ENCODE data around the gene TSPAN13. TPM values are rescaled to one million over a fixed set of nuclear protein-coding genes. Genes with fewer than 3 reads are reported as not detected.

The TSPAN13 gene
- total and polyA plus RNA-seq, 2 donors (not counting 1 experiment from before 2014, with no cell fraction given), result 2.5 to 2.8 TPM

DNA sequence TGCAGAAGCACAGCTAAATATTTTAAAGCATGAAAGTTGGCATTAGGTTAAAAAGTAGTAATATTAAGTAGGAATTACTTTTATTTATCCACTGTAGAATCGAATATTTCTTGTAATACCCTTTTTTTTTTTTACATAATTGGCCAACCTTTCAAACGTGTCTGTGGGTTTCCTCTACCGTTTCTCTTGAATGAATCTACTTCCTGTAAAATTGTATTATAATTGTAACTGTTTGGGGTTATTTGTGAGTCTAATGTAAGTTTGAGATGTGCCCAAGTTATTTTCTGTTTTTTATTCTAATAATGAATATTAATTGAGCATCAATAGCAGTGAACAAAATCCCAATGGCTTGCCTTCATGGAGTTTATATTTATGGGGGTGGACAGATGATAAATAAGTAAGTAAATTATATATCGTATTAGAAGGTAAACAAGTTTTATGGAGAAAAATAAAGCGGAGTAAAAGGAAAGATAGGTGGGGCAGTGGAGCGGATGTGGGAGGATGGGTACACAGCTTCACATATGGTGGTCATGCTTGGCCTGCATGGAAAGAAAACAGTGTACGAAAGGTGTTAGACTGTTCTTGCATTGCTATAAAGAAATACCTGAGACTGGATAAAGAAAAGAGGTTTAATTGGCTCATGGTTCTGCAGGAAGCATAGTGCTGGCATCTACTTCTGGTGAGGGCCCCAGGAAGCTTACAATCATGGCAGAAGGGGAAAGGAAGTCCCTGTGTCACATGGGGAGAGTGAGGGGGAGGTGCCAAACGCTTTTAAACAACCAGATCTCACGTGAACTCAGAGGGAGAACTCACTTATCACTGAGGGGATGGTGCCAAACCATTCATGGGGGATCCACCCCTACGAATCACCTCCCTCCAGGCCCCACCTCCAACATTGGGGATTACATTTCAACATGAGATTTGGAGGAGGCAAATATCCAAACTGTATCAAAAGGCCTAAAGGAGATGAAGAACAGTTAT is 5.4 kb downstream of the TSPAN13 start:
- no peaks in the 10 kb centered on the region for H3K36me3 ChIP-seq (ENCODE audit: control insufficient read depth, insufficient read depth, low read length)
- H3K4me1 ChIP-seq (ENCODE audit: control insufficient read depth, extremely low read depth, insufficient read depth, low read length), result no peaks in the 10 kb centered on the region
- H2AFZ ChIP-seq (ENCODE audit: low read length), result no peak overlapping the region
- no peak overlapping the region for H3K27ac ChIP-seq (ENCODE audit: insufficient read depth, low read length)
- no peak overlapping the region for H3K9ac ChIP-seq (ENCODE audit: insufficient read depth, low read length)
- H4K20me1 ChIP-seq (ENCODE audit: control insufficient read depth, extremely low read depth, insufficient read depth, low read length), result no peaks in the 10 kb centered on the region
- no peaks in the 10 kb centered on the region for H3K27me3 ChIP-seq (ENCODE audit: control insufficient read depth, insufficient read depth, low read length)
- TF ChIP-seq, protein P1, sequence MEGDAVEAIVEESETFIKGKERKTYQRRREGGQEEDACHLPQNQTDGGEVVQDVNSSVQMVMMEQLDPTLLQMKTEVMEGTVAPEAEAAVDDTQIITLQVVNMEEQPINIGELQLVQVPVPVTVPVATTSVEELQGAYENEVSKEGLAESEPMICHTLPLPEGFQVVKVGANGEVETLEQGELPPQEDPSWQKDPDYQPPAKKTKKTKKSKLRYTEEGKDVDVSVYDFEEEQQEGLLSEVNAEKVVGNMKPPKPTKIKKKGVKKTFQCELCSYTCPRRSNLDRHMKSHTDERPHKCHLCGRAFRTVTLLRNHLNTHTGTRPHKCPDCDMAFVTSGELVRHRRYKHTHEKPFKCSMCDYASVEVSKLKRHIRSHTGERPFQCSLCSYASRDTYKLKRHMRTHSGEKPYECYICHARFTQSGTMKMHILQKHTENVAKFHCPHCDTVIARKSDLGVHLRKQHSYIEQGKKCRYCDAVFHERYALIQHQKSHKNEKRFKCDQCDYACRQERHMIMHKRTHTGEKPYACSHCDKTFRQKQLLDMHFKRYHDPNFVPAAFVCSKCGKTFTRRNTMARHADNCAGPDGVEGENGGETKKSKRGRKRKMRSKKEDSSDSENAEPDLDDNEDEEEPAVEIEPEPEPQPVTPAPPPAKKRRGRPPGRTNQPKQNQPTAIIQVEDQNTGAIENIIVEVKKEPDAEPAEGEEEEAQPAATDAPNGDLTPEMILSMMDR (conservative IDR thresholded peaks at IDR 0.05 in 1 of 2, IDR thresholded peaks at IDR 0.05 in 1 of 2; ENCODE audit: low read depth in 1 of 2, low read length in 2 of 2), result no peak
- no peak for TF ChIP-seq EZH2 (IDR thresholded peaks at IDR 0.05; ENCODE audit: low read length, missing control alignments)
- no peaks in the 10 kb centered on the region for H3K79me2 ChIP-seq (ENCODE audit: control insufficient read depth, insufficient read depth, low read length)
- H3K4me2 ChIP-seq (ENCODE audit: extremely low read depth, insufficient read depth, low read length), result no peak overlapping the region
- H3K9me3 ChIP-seq (ENCODE audit: control insufficient read depth, insufficient read depth, low read depth, low read length), result no peaks in the 10 kb centered on the region
- DNase-seq (ENCODE audit: low read depth in 2 of 2), result no peak
- no peak overlapping the region for H3K4me3 ChIP-seq (replicated peaks in 1 of 4; ENCODE audit: control extremely low read depth in 1 of 4, insufficient read depth in 1 of 4, low read depth in 3 of 4, low read length in 4 of 4)

DNA sequence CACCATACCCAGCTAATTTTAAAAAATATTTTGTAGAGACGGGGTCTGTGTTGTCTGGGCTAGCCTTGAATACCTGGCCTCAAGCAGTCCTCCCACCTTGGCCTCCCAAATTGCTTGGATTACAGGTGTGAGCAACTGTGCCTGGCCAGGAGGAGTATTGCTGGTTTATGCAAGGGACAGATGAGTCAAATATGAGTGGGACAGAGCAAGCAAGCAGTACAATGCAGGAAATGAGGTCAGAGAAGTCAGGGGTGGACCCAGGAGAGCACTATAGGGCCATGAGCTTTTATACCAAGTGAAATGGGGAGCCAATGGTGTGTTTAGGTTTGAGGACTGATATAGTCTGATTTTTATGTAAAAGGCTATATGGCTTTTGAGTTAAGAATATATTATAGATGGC is 6.3 kb downstream of the TSPAN13 start:
- H3K27me3 ChIP-seq (ENCODE audit: control insufficient read depth, insufficient read depth, low read length), result no peaks in the 10 kb centered on the region
- no peak for TF ChIP-seq EZH2 (IDR thresholded peaks at IDR 0.05; ENCODE audit: low read length, missing control alignments)
- TF ChIP-seq, protein P1 (conservative IDR thresholded peaks at IDR 0.05 in 1 of 2, IDR thresholded peaks at IDR 0.05 in 1 of 2; ENCODE audit: low read depth in 1 of 2, low read length in 2 of 2), result no peak
- H2AFZ ChIP-seq (ENCODE audit: low read length), result no peak overlapping the region
- H3K36me3 ChIP-seq (ENCODE audit: control insufficient read depth, insufficient read depth, low read length), result no peaks in the 10 kb centered on the region
- H3K9ac ChIP-seq (ENCODE audit: insufficient read depth, low read length), result no peak overlapping the region
- H3K79me2 ChIP-seq (ENCODE audit: control insufficient read depth, insufficient read depth, low read length), result no peaks in the 10 kb centered on the region
- H3K4me3 ChIP-seq (replicated peaks in 1 of 4; ENCODE audit: control extremely low read depth in 1 of 4, insufficient read depth in 1 of 4, low read depth in 3 of 4, low read length in 4 of 4), result no peak overlapping the region
- no peaks in the 10 kb centered on the region for H3K9me3 ChIP-seq (ENCODE audit: control insufficient read depth, insufficient read depth, low read depth, low read length)
- H3K4me1 ChIP-seq (ENCODE audit: control insufficient read depth, extremely low read depth, insufficient read depth, low read length), result no peaks in the 10 kb centered on the region
- no peak overlapping the region for H3K4me2 ChIP-seq (ENCODE audit: extremely low read depth, insufficient read depth, low read length)
- DNase-seq (ENCODE audit: low read depth in 2 of 2), result no peak
- no peak overlapping the region for H3K27ac ChIP-seq (ENCODE audit: insufficient read depth, low read length)
- no peaks in the 10 kb centered on the region for H4K20me1 ChIP-seq (ENCODE audit: control insufficient read depth, extremely low read depth, insufficient read depth, low read length)

DNA sequence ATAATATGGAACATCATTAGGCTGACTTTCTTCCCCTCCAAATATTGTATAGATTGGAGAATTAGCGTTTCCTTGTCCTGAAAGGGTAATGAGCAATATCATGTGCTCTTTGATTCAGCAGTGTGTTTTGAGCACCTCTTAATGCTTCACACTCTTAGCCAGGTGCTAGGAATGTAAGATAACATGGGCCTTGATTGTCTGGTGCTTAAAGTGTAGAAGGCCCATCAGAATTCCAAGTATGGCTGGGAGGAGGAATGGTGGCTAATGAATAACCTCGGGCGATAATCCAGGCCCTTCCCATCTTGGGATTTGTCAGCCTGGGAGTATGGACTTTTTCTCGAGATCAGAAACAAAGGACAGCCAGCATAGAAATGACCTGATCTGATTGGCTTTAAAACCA is 8.6 kb downstream of the TSPAN13 start:
- Histone ChIP-seq H3K36me3 (ENCODE audit: control insufficient read depth, insufficient read depth, low read length) (no peaks in the 10 kb centered on the region), H4K20me1 (ENCODE audit: control insufficient read depth, extremely low read depth, insufficient read depth, low read length) (no peaks in the 10 kb centered on the region), H3K79me2 (ENCODE audit: control insufficient read depth, insufficient read depth, low read length) (no peaks in the 10 kb centered on the region), H3K27ac (ENCODE audit: insufficient read depth, low read length) (no peak overlapping the region), H3K9ac (ENCODE audit: insufficient read depth, low read length) (no peak overlapping the region), H3K9me3 (ENCODE audit: control insufficient read depth, insufficient read depth, low read depth, low read length) (no peaks in the 10 kb centered on the region), H3K4me1 (ENCODE audit: control insufficient read depth, extremely low read depth, insufficient read depth, low read length) (no peaks in the 10 kb centered on the region), H3K4me2 (ENCODE audit: extremely low read depth, insufficient read depth, low read length) (no peak overlapping the region), H3K4me3 (replicated peaks in 1 of 4; ENCODE audit: control extremely low read depth in 1 of 4, insufficient read depth in 1 of 4, low read depth in 3 of 4, low read length in 4 of 4) (no peak overlapping the region), H3K27me3 (ENCODE audit: control insufficient read depth, insufficient read depth, low read length) (no peaks in the 10 kb centered on the region), H2AFZ (ENCODE audit: low read length) (no peak overlapping the region)
- TF ChIP-seq, protein P1 (conservative IDR thresholded peaks at IDR 0.05 in 1 of 2, IDR thresholded peaks at IDR 0.05 in 1 of 2; ENCODE audit: low read depth in 1 of 2, low read length in 2 of 2), result no peak
- TF ChIP-seq EZH2 (IDR thresholded peaks at IDR 0.05; ENCODE audit: low read length, missing control alignments), result no peak
- DNase-seq (ENCODE audit: low read depth in 2 of 2), result no peak
